Measurements from ENCODE around the gene SPNS2. TPM values are rescaled to one million over a fixed set of nuclear protein-coding genes. Genes with fewer than 3 reads are reported as not detected.

SPNS2 gene
- total RNA-seq, 1 donor from 2014 or later = not detected

- Mint-ChIP-seq H3K27me3 (ENCODE audit: unreplicated experiment) (peaks cover 22% of the 10 kb centered on the region), H3K4me3 (ENCODE audit: unreplicated experiment) (no peak overlapping the region), H3K27ac (ENCODE audit: unreplicated experiment) (no peak overlapping the region), H3K9me3 (ENCODE audit: unreplicated experiment) (no peaks in the 10 kb centered on the region), H3K4me1 (ENCODE audit: unreplicated experiment) (peaks cover 25% of the 10 kb centered on the region), H3K36me3 (ENCODE audit: unreplicated experiment) (peaks cover 4% of the 10 kb centered on the region)
- TF ChIP-seq CTCF (IDR thresholded peaks at IDR 0.05) = no peak
- no peak for DNase-seq (ENCODE audit: extremely low spot score, unreplicated experiment)
These were observed 59.8 kb downstream of the SPNS2 start for GRCh38 chr17:4558347-4558971.

GRCh38 chr17:4559139-4559791, 60.6 kb downstream of the SPNS2 start:
- TF ChIP-seq CTCF (IDR thresholded peaks at IDR 0.05) = no peak
- H3K4me1 Mint-ChIP-seq (ENCODE audit: unreplicated experiment) = peaks cover 18% of the 10 kb centered on the region
- H3K4me3 Mint-ChIP-seq (ENCODE audit: unreplicated experiment) = no peak overlapping the region
- H3K36me3 Mint-ChIP-seq (ENCODE audit: unreplicated experiment) = no peaks in the 10 kb centered on the region
- no peak overlapping the region for H3K27ac Mint-ChIP-seq (ENCODE audit: unreplicated experiment)
- H3K9me3 Mint-ChIP-seq (ENCODE audit: unreplicated experiment) = no peaks in the 10 kb centered on the region
- peaks cover 25% of the 10 kb centered on the region for H3K27me3 Mint-ChIP-seq (ENCODE audit: unreplicated experiment)
- DNase-seq (ENCODE audit: extremely low spot score, unreplicated experiment) = no peak

- Mint-ChIP-seq H3K27ac (ENCODE audit: unreplicated experiment) (no peak overlapping the region), H3K9me3 (ENCODE audit: unreplicated experiment) (no peaks in the 10 kb centered on the region), H3K4me3 (ENCODE audit: unreplicated experiment) (no peak overlapping the region), H3K27me3 (ENCODE audit: unreplicated experiment) (peaks cover 25% of the 10 kb centered on the region), H3K36me3 (ENCODE audit: unreplicated experiment) (no peaks in the 10 kb centered on the region), H3K4me1 (ENCODE audit: unreplicated experiment) (peaks cover 12% of the 10 kb centered on the region)
- no peak for TF ChIP-seq CTCF (IDR thresholded peaks at IDR 0.05)
- no peak for DNase-seq (ENCODE audit: extremely low spot score, unreplicated experiment)
These were observed 61.3 kb downstream of the SPNS2 start for GRCh38 chr17:4559966-4560365.

- Mint-ChIP-seq H3K4me3 (ENCODE audit: unreplicated experiment) (no peak within 1 kb of the TSS), H3K27ac (ENCODE audit: unreplicated experiment) (no peak within 1 kb of the TSS)
These were observed 61.7 kb downstream of the SPNS2 start, which contains the start of gene GGT6 for GRCh38 chr17:4560421-4560820. Gene GGT6, minus strand, starts transcription at chr17:4560577. Its CDS starts 56 bp downstream, at chr17:4560521.

More at GRCh38 chr17:4560421-4560820, 61.7 kb downstream of the SPNS2 start, which contains the start of gene GGT6:
- Mint-ChIP-seq H3K9me3 (ENCODE audit: unreplicated experiment) (no peaks in the 10 kb centered on the region), H3K27me3 (ENCODE audit: unreplicated experiment) (peaks cover 25% of the 10 kb centered on the region), H3K36me3 (ENCODE audit: unreplicated experiment) (no peaks in the 10 kb centered on the region), H3K4me1 (ENCODE audit: unreplicated experiment) (peaks cover 11% of the 10 kb centered on the region)
- no peak for DNase-seq (ENCODE audit: extremely low spot score, unreplicated experiment)
- TF ChIP-seq CTCF (IDR thresholded peaks at IDR 0.05) = no peak

All from osteocyte (in vitro differentiated cells).